Fibroblast of lung (primary cell): ENCODE data around the gene RMND5A. TPM values are rescaled to one million over a fixed set of nuclear protein-coding genes. Genes with fewer than 3 reads are reported as not detected.

Source experiments
- DNase-seq, 2 donors: peaks; one replicate each; pipeline versions ENCODE4 v3.0.0 to v3.0.0-alpha.2; 2010; ENCODE audit warnings: low read depth in 2 of 2
- H2AFZ ChIP-seq: 2 replicates; pipeline ENCODE4 v1.5.1; 2012; ENCODE audit warnings: low read length, control low read depth, inconsistent platforms
- H3K27ac ChIP-seq: 2 replicates; pipeline ENCODE4 v1.5.1; 2011; ENCODE audit warnings: low read length, control low read depth; ENCODE audit not compliant: insufficient read depth
- H3K27me3 ChIP-seq: 2 replicates; pipeline ENCODE4 v1.5.1; 2011; ENCODE audit warnings: mild to moderate bottlenecking, low read length; ENCODE audit not compliant: control insufficient read depth, insufficient read depth
- H3K36me3 ChIP-seq: 2 replicates; pipeline ENCODE4 v1.5.1; 2011; ENCODE audit warnings: low read length; ENCODE audit not compliant: control insufficient read depth, insufficient read depth
- H3K4me1 ChIP-seq: 2 replicates; pipeline ENCODE4 v1.5.1; 2011; ENCODE audit warnings: low read length; ENCODE audit not compliant: control insufficient read depth, insufficient read depth; ENCODE audit errors: extremely low read depth
- H3K4me2 ChIP-seq: 2 replicates; pipeline ENCODE4 v1.5.1; 2011; ENCODE audit warnings: low read length, control low read depth; ENCODE audit not compliant: insufficient read depth; ENCODE audit errors: extremely low read depth
- H3K4me3 ChIP-seq, 4 experiments: fragments of 200-600 bp in 1 of 4; sonication (generic) in 1 of 4; replicated peaks in 1 of 4; 2 replicates each; pipeline ENCODE4 v1.5.1; 2011 to 2016; ENCODE audit warnings: low read length in 4 of 4, low read depth in 3 of 4, mild to moderate bottlenecking in 3 of 4, control low read depth in 2 of 4, inconsistent platforms in 1 of 4, mixed read lengths in 1 of 4; ENCODE audit not compliant: insufficient read depth in 1 of 4; ENCODE audit errors: control extremely low read depth in 1 of 4
- H3K79me2 ChIP-seq: 2 replicates; pipeline ENCODE4 v1.5.1; 2012; ENCODE audit warnings: mild to moderate bottlenecking, low read length, inconsistent platforms; ENCODE audit not compliant: control insufficient read depth, insufficient read depth
- H3K9ac ChIP-seq: 2 replicates; pipeline ENCODE4 v1.5.1; 2011; ENCODE audit warnings: mild to moderate bottlenecking, low read length, control low read depth; ENCODE audit not compliant: insufficient read depth
- H3K9me3 ChIP-seq: 2 replicates; pipeline ENCODE4 v1.5.1; 2012; ENCODE audit warnings: low read depth, low read length; ENCODE audit not compliant: control insufficient read depth, insufficient read depth
- H4K20me1 ChIP-seq: 2 replicates; pipeline ENCODE4 v1.5.1; 2011; ENCODE audit warnings: low read length; ENCODE audit not compliant: control insufficient read depth, insufficient read depth; ENCODE audit errors: extremely low read depth
- CTCF ChIP-seq, 2 donors: IDR thresholded peaks in 1 of 2; conservative IDR thresholded peaks in 1 of 2; 1 replicate in 1 of 2; 2 replicates in 1 of 2; pipeline ENCODE4 v1.5.1; 2011 to 2012; ENCODE audit warnings: low read length in 2 of 2, control low read depth in 1 of 2, inconsistent platforms in 1 of 2, low read depth in 1 of 2, mild to moderate bottlenecking in 1 of 2
- EZH2 ChIP-seq: IDR thresholded peaks from 2 replicates; pipeline ENCODE4 v1.5.1; 2012; ENCODE audit warnings: low read length, control low read depth, mild to moderate bottlenecking; ENCODE audit errors: missing control alignments
- polyA plus RNA-seq, 2 donors: library from polyadenylated mRNA; depleted of rRNA in 1 of 2; stranded (reverse) in 1 of 2; unstranded in 1 of 2; fragments of >200 nt; gene quantifications; 2 replicates each; pipeline ENCODE4 v1.2.1, GENCODE V29; 2011 to 2012; ENCODE audit warnings: missing spikeins in 1 of 2
- total RNA-seq: library from RNA; depleted of rRNA; stranded (reverse); fragments of >200 nt; gene quantifications from 2 replicates; pipeline ENCODE4 v1.2.1, GENCODE V29; 2014

The RMND5A gene
- total and polyA plus RNA-seq, 2 donors (not counting 1 experiment from before 2014, with no cell fraction given): 7.5 to 17.3 TPM

- peaks cover 6% of the 10 kb centered on the region for H3K27me3 ChIP-seq
- H3K36me3 ChIP-seq: no peaks in the 10 kb centered on the region
- DNase-seq: no peak
- no peak overlapping the region for H3K27ac ChIP-seq
- H3K4me1 ChIP-seq: no peaks in the 10 kb centered on the region
- no peaks in the 10 kb centered on the region for H3K9me3 ChIP-seq
- H3K4me2 ChIP-seq: no peak overlapping the region
- H4K20me1 ChIP-seq: no peaks in the 10 kb centered on the region
- H3K4me3 ChIP-seq: no peak overlapping the region
- TF ChIP-seq CTCF (conservative IDR thresholded peaks at IDR 0.05 in 1 of 2, IDR thresholded peaks at IDR 0.05 in 1 of 2; ENCODE audit: low read depth in 1 of 2, low read length in 2 of 2): no peak
- TF ChIP-seq EZH2: no peak
- no peak overlapping the region for H3K9ac ChIP-seq
- H2AFZ ChIP-seq: no peak overlapping the region
- H3K79me2 ChIP-seq: no peaks in the 10 kb centered on the region
Measured at GRCh38 chr2:86782748-86783147, 62.7 kb downstream of the RMND5A start.

GRCh38 chr2:86783615-86784339 is 63.7 kb downstream of the RMND5A start:
- Histone ChIP-seq H3K4me2 (no peak overlapping the region), H3K27ac (no peak overlapping the region), H3K4me3 (no peak overlapping the region), H2AFZ (no peak overlapping the region), H3K79me2 (no peaks in the 10 kb centered on the region), H4K20me1 (no peaks in the 10 kb centered on the region), H3K36me3 (no peaks in the 10 kb centered on the region), H3K4me1 (no peaks in the 10 kb centered on the region), H3K9me3 (no peaks in the 10 kb centered on the region), H3K27me3 (peaks cover 12% of the 10 kb centered on the region), H3K9ac (no peak overlapping the region)
- DNase-seq: no peak
- TF ChIP-seq CTCF (conservative IDR thresholded peaks at IDR 0.05 in 1 of 2, IDR thresholded peaks at IDR 0.05 in 1 of 2; ENCODE audit: low read depth in 1 of 2, low read length in 2 of 2) (no peak), EZH2 (no peak)

- no peak for DNase-seq
- Histone ChIP-seq H3K36me3 (no peaks in the 10 kb centered on the region), H4K20me1 (no peaks in the 10 kb centered on the region), H3K9me3 (no peaks in the 10 kb centered on the region), H2AFZ (no peak overlapping the region), H3K27ac (no peak overlapping the region), H3K79me2 (no peaks in the 10 kb centered on the region), H3K27me3 (peaks cover 25% of the 10 kb centered on the region), H3K4me1 (no peaks in the 10 kb centered on the region), H3K4me3 (no peak overlapping the region), H3K9ac (no peak overlapping the region), H3K4me2 (no peak overlapping the region)
- TF ChIP-seq CTCF (conservative IDR thresholded peaks at IDR 0.05 in 1 of 2, IDR thresholded peaks at IDR 0.05 in 1 of 2; ENCODE audit: low read depth in 1 of 2, low read length in 2 of 2) (no peak), EZH2 (no peak)
Measured at GRCh38 chr2:86785456-86785855, 65.4 kb downstream of the RMND5A start.
